Fibroblast of pulmonary artery (primary cell): Measurements from ENCODE around the gene TSPAN9.

ENCODE experiments used
- DNase-seq: peaks from one replicate; pipeline ENCODE4 v3.0.0-alpha.2; 2010; ENCODE audit warnings: low read depth
- H3K4me3 ChIP-seq: replicated peaks from 2 replicates; pipeline ENCODE4 v1.5.1; 2011; ENCODE audit warnings: low read depth, mild to moderate bottlenecking, control low read depth, low read length, moderate library complexity
- CTCF ChIP-seq: IDR thresholded peaks from 2 replicates; pipeline ENCODE4 v1.5.1; 2011; ENCODE audit warnings: mild to moderate bottlenecking, control low read depth, low read length, inconsistent platforms; ENCODE audit errors: missing control alignments

The TSPAN9 gene

GRCh38 chr12:3303410-3304136, 226.4 kb downstream of the TSPAN9 start:
- TF ChIP-seq CTCF = no peak
- no peak overlapping the region for H3K4me3 ChIP-seq
- DNase-seq = no peak

GRCh38 chr12:3304436-3305165, 227.4 kb downstream of the TSPAN9 start:
- DNase-seq = peak; percentile 51
- no peak for TF ChIP-seq CTCF
- H3K4me3 ChIP-seq = no peak overlapping the region

- H3K4me3 ChIP-seq = no peak overlapping the region
- TF ChIP-seq CTCF = no peak
- no peak for DNase-seq
These were observed 228.3 kb downstream of the TSPAN9 start for GRCh38 chr12:3305464-3305863.

GRCh38 chr12:3305904-3306619, 228.9 kb downstream of the TSPAN9 start:
- DNase-seq = no peak
- TF ChIP-seq CTCF = no peak
- H3K4me3 ChIP-seq = no peak overlapping the region

GRCh38 chr12:3307389-3307788, 230.2 kb downstream of the TSPAN9 start:
- no peak overlapping the region for H3K4me3 ChIP-seq
- TF ChIP-seq CTCF = no peak
- no peak for DNase-seq

- no peak overlapping the region for H3K4me3 ChIP-seq
- TF ChIP-seq CTCF = no peak
- DNase-seq = no peak
These were observed 230.9 kb downstream of the TSPAN9 start for GRCh38 chr12:3308063-3308462.
